Measurements from ENCODE around the gene TMEM62.
A peak's percentile ranks its signal among the peaks of the same experiment; 100 is the strongest.
"Not testable (repeated sequence)": the region's sequence is repeated elsewhere in the genome, so short reads cannot be mapped to it uniquely, and the experiment has no call there.

The TMEM62 gene

GRCh38 chr15:43183270-43183669 is 49.9 kb downstream of the TMEM62 start:
- Mint-ChIP-seq H3K4me3 (no peak overlapping the region), H3K27ac (no peak overlapping the region), H3K9me3 (no peaks in the 10 kb centered on the region), H3K4me1 (ENCODE audit: low read depth) (peaks cover 14% of the 10 kb centered on the region), H3K36me3 (ENCODE audit: low read depth) (peaks cover 31% of the 10 kb centered on the region), H3K27me3 (ENCODE audit: low read depth) (no peaks in the 10 kb centered on the region)

GRCh38 chr15:43184407-43185124 is 51.2 kb downstream of the TMEM62 start:
- H3K4me3 Mint-ChIP-seq, result peak overlapping the region; percentile 95
- peak overlapping the region; percentile 95 for H3K27ac Mint-ChIP-seq
- H3K4me1 Mint-ChIP-seq (ENCODE audit: low read depth), result peaks cover 20% of the 10 kb centered on the region
- no peaks in the 10 kb centered on the region for H3K9me3 Mint-ChIP-seq
- no peaks in the 10 kb centered on the region for H3K27me3 Mint-ChIP-seq (ENCODE audit: low read depth)
- peaks cover 32% of the 10 kb centered on the region for H3K36me3 Mint-ChIP-seq (ENCODE audit: low read depth)

- no peaks in the 10 kb centered on the region for H3K9me3 Mint-ChIP-seq
- peak within 1 kb of the TSS; percentile 95 for H3K27ac Mint-ChIP-seq
- peak within 1 kb of the TSS; percentile 95 for H3K4me3 Mint-ChIP-seq
- peaks cover 20% of the 10 kb centered on the region for H3K4me1 Mint-ChIP-seq (ENCODE audit: low read depth)
- H3K36me3 Mint-ChIP-seq (ENCODE audit: low read depth), result peaks cover 27% of the 10 kb centered on the region
- H3K27me3 Mint-ChIP-seq (ENCODE audit: low read depth), result no peaks in the 10 kb centered on the region
Measured at GRCh38 chr15:43185157-43186002, 52.0 kb downstream of the TMEM62 start, which contains the start of gene CCNDBP1. Gene CCNDBP1, plus strand, starts transcription at chr15:43185403. Its CDS starts 96 bp downstream, at chr15:43185499.

GRCh38 chr15:43186003-43186353 is 52.6 kb downstream of the TMEM62 start:
- Mint-ChIP-seq H3K36me3 (ENCODE audit: low read depth) (peaks cover 31% of the 10 kb centered on the region), H3K27me3 (ENCODE audit: low read depth) (no peaks in the 10 kb centered on the region), H3K9me3 (no peaks in the 10 kb centered on the region), H3K4me1 (ENCODE audit: low read depth) (peaks cover 20% of the 10 kb centered on the region), H3K4me3 (peak overlapping the region; percentile 95), H3K27ac (peak overlapping the region; percentile 95)

- Mint-ChIP-seq H3K36me3 (ENCODE audit: low read depth) (peaks cover 33% of the 10 kb centered on the region), H3K27me3 (ENCODE audit: low read depth) (no peaks in the 10 kb centered on the region), H3K4me1 (ENCODE audit: low read depth) (peaks cover 20% of the 10 kb centered on the region), H3K9me3 (no peaks in the 10 kb centered on the region), H3K4me3 (peak overlapping the region; percentile 40), H3K27ac (no peak overlapping the region)
Measured at GRCh38 chr15:43187544-43188155, 54.3 kb downstream of the TMEM62 start.

- Mint-ChIP-seq H3K27me3 (ENCODE audit: low read depth) (no peaks in the 10 kb centered on the region), H3K36me3 (ENCODE audit: low read depth) (peaks cover 29% of the 10 kb centered on the region), H3K4me1 (ENCODE audit: low read depth) (peaks cover 20% of the 10 kb centered on the region), H3K9me3 (no peaks in the 10 kb centered on the region), H3K4me3 (no peak overlapping the region), H3K27ac (no peak overlapping the region)
Measured at GRCh38 chr15:43189296-43189695, 55.9 kb downstream of the TMEM62 start.

- no peak overlapping the region for H3K4me3 Mint-ChIP-seq
- H3K27me3 Mint-ChIP-seq (ENCODE audit: low read depth), result no peaks in the 10 kb centered on the region
- H3K36me3 Mint-ChIP-seq (ENCODE audit: low read depth), result peaks cover 36% of the 10 kb centered on the region
- H3K9me3 Mint-ChIP-seq, result no peaks in the 10 kb centered on the region
- H3K4me1 Mint-ChIP-seq (ENCODE audit: low read depth), result peaks cover 18% of the 10 kb centered on the region
- H3K27ac Mint-ChIP-seq, result no peak overlapping the region
Measured at GRCh38 chr15:43190178-43190577, 56.8 kb downstream of the TMEM62 start.

- Mint-ChIP-seq H3K27me3 (ENCODE audit: low read depth) (no peaks in the 10 kb centered on the region), H3K4me1 (ENCODE audit: low read depth) (peaks cover 6% of the 10 kb centered on the region), H3K36me3 (ENCODE audit: low read depth) (peaks cover 54% of the 10 kb centered on the region), H3K4me3 (no peak overlapping the region), H3K9me3 (no peaks in the 10 kb centered on the region), H3K27ac (no peak overlapping the region)
Measured at GRCh38 chr15:43193710-43194109, 60.3 kb downstream of the TMEM62 start.

- Mint-ChIP-seq H3K27me3 (ENCODE audit: low read depth) (no peaks in the 10 kb centered on the region), H3K4me3 (no peak overlapping the region), H3K36me3 (ENCODE audit: low read depth) (peaks cover 49% of the 10 kb centered on the region), H3K9me3 (no peaks in the 10 kb centered on the region), H3K4me1 (ENCODE audit: low read depth) (peaks cover 4% of the 10 kb centered on the region), H3K27ac (no peak overlapping the region)
Measured at GRCh38 chr15:43194795-43195194, 61.4 kb downstream of the TMEM62 start.

- peaks cover 5% of the 10 kb centered on the region for H3K4me1 Mint-ChIP-seq (ENCODE audit: low read depth)
- H3K27ac Mint-ChIP-seq, result no peak overlapping the region
- H3K4me3 Mint-ChIP-seq, result no peak overlapping the region
- H3K9me3 Mint-ChIP-seq, result no peaks in the 10 kb centered on the region
- H3K27me3 Mint-ChIP-seq (ENCODE audit: low read depth), result no peaks in the 10 kb centered on the region
- H3K36me3 Mint-ChIP-seq (ENCODE audit: low read depth), result peaks cover 37% of the 10 kb centered on the region
Measured at GRCh38 chr15:43196760-43197548, 63.6 kb downstream of the TMEM62 start.

GRCh38 chr15:43197773-43198172 is 64.4 kb downstream of the TMEM62 start:
- not testable (repeated sequence) for H3K4me3 Mint-ChIP-seq; H3K27ac Mint-ChIP-seq; H3K4me1 Mint-ChIP-seq (ENCODE audit: low read depth); H3K9me3 Mint-ChIP-seq; H3K27me3 Mint-ChIP-seq (ENCODE audit: low read depth)
- H3K36me3 Mint-ChIP-seq (ENCODE audit: low read depth), result peaks cover 31% of the 10 kb centered on the region

GRCh38 chr15:43198556-43198955 is 65.2 kb downstream of the TMEM62 start:
- H3K27ac Mint-ChIP-seq; H3K4me3 Mint-ChIP-seq; H3K27me3 Mint-ChIP-seq (ENCODE audit: low read depth); H3K9me3 Mint-ChIP-seq; H3K4me1 Mint-ChIP-seq (ENCODE audit: low read depth): not testable (repeated sequence)
- peaks cover 28% of the 10 kb centered on the region for H3K36me3 Mint-ChIP-seq (ENCODE audit: low read depth)

- no peak overlapping the region for H3K4me3 Mint-ChIP-seq
Measured at GRCh38 chr15:43198992-43199391, 65.6 kb downstream of the TMEM62 start.

GRCh38 chr15:43199945-43200488 is 66.6 kb downstream of the TMEM62 start:
- H3K4me3 Mint-ChIP-seq, result no peak overlapping the region

More at GRCh38 chr15:43198992-43199391, 65.6 kb downstream of the TMEM62 start:
- Mint-ChIP-seq H3K36me3 (ENCODE audit: low read depth) (peaks cover 28% of the 10 kb centered on the region), H3K27ac (no peak overlapping the region), H3K27me3 (ENCODE audit: low read depth) (no peaks in the 10 kb centered on the region), H3K9me3 (no peaks in the 10 kb centered on the region), H3K4me1 (ENCODE audit: low read depth) (peaks cover 5% of the 10 kb centered on the region)

More at GRCh38 chr15:43199945-43200488, 66.6 kb downstream of the TMEM62 start:
- Mint-ChIP-seq H3K27ac (no peak overlapping the region), H3K4me1 (ENCODE audit: low read depth) (peaks cover 9% of the 10 kb centered on the region), H3K9me3 (no peaks in the 10 kb centered on the region), H3K36me3 (ENCODE audit: low read depth) (peaks cover 23% of the 10 kb centered on the region), H3K27me3 (ENCODE audit: low read depth) (peaks cover 5% of the 10 kb centered on the region)
